ENCODE measurements around the gene MCEMP1.

GRCh38 chr19:7703332-7703731 is 26.4 kb downstream of the MCEMP1 start:
- TF ChIP-seq CTCF (IDR thresholded peaks at IDR 0.05), result no peak
- TF ChIP-seq RNF2 (IDR thresholded peaks at IDR 0.05; ENCODE audit: borderline replicate concordance, low read depth), result no peak
- no peak for TF ChIP-seq MAX (IDR thresholded peaks at IDR 0.05)
